Mucosa of descending colon (tissue), 3 donors: ENCODE results near the gene CERS4. TPM values are rescaled to one million over a fixed set of nuclear protein-coding genes. Genes with fewer than 3 reads are reported as not detected.

Experiments
- ATAC-seq: fragments of 200-7000 bp; cut with Tn5 transposase; one replicate; pipeline ENCODE4 v1.9.1; 2020; ENCODE audit warnings: mild to moderate bottlenecking, moderate library complexity
- DNase-seq, 3 donors: peaks; one replicate each; pipeline ENCODE4 v3.0.0-alpha.2; 2020
- H3K36me3 ChIP-seq: fragments of 200-600 bp; one replicate; pipeline ENCODE4 v1.8.0; 2021; ENCODE audit warnings: low read depth, mild to moderate bottlenecking
- H3K4me1 ChIP-seq: fragments of 200-600 bp; one replicate; pipeline ENCODE4 v1.8.0; 2021; ENCODE audit warnings: low read depth, mild to moderate bottlenecking
- H3K4me3 ChIP-seq: fragments of 200-600 bp; one replicate; pipeline ENCODE4 v1.8.0; 2021; ENCODE audit warnings: mild to moderate bottlenecking
- H3K9me3 ChIP-seq: fragments of 200-600 bp; one replicate; pipeline ENCODE4 v1.8.0; 2021; ENCODE audit warnings: mild to moderate bottlenecking
- intact Hi-C, 2 donors: fragments of 100-400 bp; cut with DNase I in 1 of 2; cut with micrococcal nuclease in 1 of 2; formaldehyde crosslinking; loops; one replicate each; pipeline versions ENCODE4 v1.11.0 to v1.11.1; 2022; cut with DNase I, micrococcal nuclease
- total RNA-seq, 3 donors: library from RNA; stranded (reverse); fragmentation: NEBNext Ultra II Directional in 2 of 3; extraction: Animal tissue kit (Norgen Biotek cat#: 25700) in 2 of 3; gene quantifications; one replicate each; pipeline versions ENCODE4 v1.2.1 to v1.2.4, GENCODE V29; 2021 to 2023
- TF ChIP-seq, protein P1 (sequence below): fragments of 200-600 bp; IDR thresholded peaks from one replicate; pipeline ENCODE4 v1.8.0; 2022; ENCODE audit warnings: antibody characterized with exemption, mild to moderate bottlenecking
- donor health status: DM: no; HTN: no; CAD: no; lungs with moderate emphysema.
- donor health status: DM: no; HTN: no; CAD: no.
- donor health status: DM: no; HTN: yes; CAD: no.

CERS4 gene
- total RNA-seq, 3 donors from 2014 or later = 3.1 to 37.1 (median 4.2) TPM

DNA sequence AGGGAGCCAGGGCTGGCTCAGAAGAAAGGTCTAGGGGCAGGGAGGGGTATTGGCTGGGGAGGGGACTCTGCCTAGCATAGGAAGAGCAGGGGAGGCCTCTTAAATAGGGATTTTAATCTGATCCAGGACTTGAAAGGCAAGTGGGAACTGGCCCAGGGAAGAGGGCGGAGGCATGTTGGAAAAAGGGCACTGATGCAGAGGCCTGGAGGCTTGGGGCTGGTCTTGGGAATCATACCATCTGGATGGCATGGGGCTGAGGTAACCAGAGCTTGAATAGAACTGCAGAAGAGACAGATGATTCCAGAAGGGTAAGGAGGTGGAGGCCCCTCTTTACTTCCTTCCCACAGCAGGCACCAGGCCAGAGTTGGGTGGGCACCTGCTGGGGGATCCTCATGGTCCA lies 29.1 kb downstream of the CERS4 start:
- H3K4me3 ChIP-seq = no peak overlapping the region
- TF ChIP-seq, protein P1, sequence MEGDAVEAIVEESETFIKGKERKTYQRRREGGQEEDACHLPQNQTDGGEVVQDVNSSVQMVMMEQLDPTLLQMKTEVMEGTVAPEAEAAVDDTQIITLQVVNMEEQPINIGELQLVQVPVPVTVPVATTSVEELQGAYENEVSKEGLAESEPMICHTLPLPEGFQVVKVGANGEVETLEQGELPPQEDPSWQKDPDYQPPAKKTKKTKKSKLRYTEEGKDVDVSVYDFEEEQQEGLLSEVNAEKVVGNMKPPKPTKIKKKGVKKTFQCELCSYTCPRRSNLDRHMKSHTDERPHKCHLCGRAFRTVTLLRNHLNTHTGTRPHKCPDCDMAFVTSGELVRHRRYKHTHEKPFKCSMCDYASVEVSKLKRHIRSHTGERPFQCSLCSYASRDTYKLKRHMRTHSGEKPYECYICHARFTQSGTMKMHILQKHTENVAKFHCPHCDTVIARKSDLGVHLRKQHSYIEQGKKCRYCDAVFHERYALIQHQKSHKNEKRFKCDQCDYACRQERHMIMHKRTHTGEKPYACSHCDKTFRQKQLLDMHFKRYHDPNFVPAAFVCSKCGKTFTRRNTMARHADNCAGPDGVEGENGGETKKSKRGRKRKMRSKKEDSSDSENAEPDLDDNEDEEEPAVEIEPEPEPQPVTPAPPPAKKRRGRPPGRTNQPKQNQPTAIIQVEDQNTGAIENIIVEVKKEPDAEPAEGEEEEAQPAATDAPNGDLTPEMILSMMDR = no peak
- no peaks in the 10 kb centered on the region for H3K36me3 ChIP-seq
- H3K9me3 ChIP-seq = peaks cover 2% of the 10 kb centered on the region
- ATAC-seq (no peak), DNase-seq (no peak)
- H3K4me1 ChIP-seq = peaks cover 3% of the 10 kb centered on the region
- intact Hi-C loops = no loop called here

DNA sequence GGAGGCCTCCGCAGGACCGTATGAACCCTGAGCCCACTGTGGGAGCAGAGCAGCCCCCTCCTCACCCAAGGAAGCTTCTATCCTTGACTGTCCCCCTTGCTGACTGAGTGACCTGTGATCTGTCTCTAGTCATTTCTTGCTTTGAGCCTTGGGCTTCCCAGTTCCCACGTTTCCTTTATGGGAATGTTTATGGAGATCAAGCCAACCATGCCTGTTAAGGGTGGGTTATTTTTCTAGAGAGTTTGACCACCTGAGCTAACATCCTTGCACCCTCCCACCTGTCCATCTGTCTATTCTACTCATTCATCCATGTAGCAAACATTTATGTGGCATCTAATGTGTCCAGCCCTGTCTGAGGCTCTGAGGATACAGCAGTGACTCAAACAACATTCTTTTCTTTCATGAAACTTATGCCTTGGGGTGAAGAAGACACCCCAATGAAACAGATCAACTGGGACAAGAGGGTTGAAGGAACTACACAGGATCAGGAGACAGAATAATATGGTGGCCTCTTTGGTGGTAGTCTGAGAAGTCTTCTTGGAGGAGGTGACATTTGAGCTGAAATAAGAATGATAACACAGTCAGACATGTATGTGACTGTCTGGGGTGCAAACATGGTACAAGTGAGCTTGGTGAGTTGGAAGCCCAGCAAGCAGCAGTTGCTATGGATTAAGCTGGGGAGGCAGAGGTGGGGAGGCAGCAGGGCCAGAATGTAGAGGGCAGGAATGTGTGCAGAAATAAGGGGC lies 30.5 kb downstream of the CERS4 start:
- TF ChIP-seq, protein P1 = no peak
- DNase-seq = no peak
- H3K36me3 ChIP-seq = no peaks in the 10 kb centered on the region
- H3K4me3 ChIP-seq = no peak overlapping the region
- intact Hi-C loops = no loop called here
- ATAC-seq = no peak
- peaks cover 3% of the 10 kb centered on the region for H3K4me1 ChIP-seq
- peaks cover 5% of the 10 kb centered on the region for H3K9me3 ChIP-seq

GRCh38 chr19:8240274-8241229 lies 31.4 kb downstream of the CERS4 start:
- DNase-seq (peak; percentile 74 to 88 (median 80)), ATAC-seq (peak; percentile 86)
- Histone ChIP-seq H3K36me3 (no peaks in the 10 kb centered on the region), H3K9me3 (peaks cover 5% of the 10 kb centered on the region), H3K4me3 (no peak overlapping the region), H3K4me1 (peaks cover 3% of the 10 kb centered on the region)
- intact Hi-C loops = no loop called here
- TF ChIP-seq, protein P1 = no peak

- intact Hi-C loops = no loop called here
- peaks cover 3% of the 10 kb centered on the region for H3K4me1 ChIP-seq
These were observed 32.5 kb downstream of the CERS4 start for GRCh38 chr19:8241646-8242045.

GRCh38 chr19:8242211-8242821 lies 33.1 kb downstream of the CERS4 start:
- Histone ChIP-seq H3K4me3 (no peak overlapping the region), H3K36me3 (no peaks in the 10 kb centered on the region), H3K9me3 (peaks cover 5% of the 10 kb centered on the region), H3K4me1 (peaks cover 3% of the 10 kb centered on the region)
- TF ChIP-seq, protein P1 = no peak
- DNase-seq = no peak
- no peak for ATAC-seq
- intact Hi-C loops = no loop called here

More at GRCh38 chr19:8241646-8242045, 32.5 kb downstream of the CERS4 start:
- no peak overlapping the region for H3K4me3 ChIP-seq
- TF ChIP-seq, protein P1 = no peak
- ATAC-seq = no peak
- DNase-seq = no peak
- no peaks in the 10 kb centered on the region for H3K36me3 ChIP-seq
- H3K9me3 ChIP-seq = peaks cover 5% of the 10 kb centered on the region
